Stimulated activated CD8-positive, alpha-beta memory T cell treated with anti-CD3 and anti-CD28 coated beads, Interleukin-2, amount 100 ng/mL, for 48 hours (primary cell): ENCODE results near the gene MLYCD.
A peak's percentile ranks its signal among the peaks of the same experiment; 100 is the strongest.

Experiments used
- DNase-seq, 2 donors: peaks; one replicate each; pipeline ENCODE4 v3.0.0-alpha.2; 2020; ENCODE audit warnings: low read depth in 2 of 2

The MLYCD gene

GRCh38 chr16:83899272-83899897 lies 470 bp downstream of the MLYCD start:
- peak; percentile 6 to 8 for DNase-seq

DNA sequence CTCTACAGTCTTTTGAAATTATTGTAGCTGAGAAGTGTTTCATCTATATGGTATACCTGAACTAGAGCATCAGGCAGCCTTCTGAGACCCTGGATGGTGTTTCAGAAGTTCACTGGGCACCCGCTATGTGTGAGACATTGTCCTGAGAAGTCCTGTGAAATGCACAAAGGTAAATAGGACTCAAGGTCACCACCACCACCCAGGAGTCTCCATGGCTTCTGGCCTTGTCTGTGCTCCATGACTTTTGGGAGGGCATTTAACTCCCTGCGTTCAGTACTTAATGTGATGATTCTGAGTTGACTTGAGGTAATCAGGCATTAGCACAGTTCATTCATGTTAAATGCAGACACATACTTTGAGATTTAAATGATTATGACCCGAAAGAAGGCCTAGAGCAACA lies 1.1 kb downstream of the MLYCD start:
- DNase-seq = no peak

DNA sequence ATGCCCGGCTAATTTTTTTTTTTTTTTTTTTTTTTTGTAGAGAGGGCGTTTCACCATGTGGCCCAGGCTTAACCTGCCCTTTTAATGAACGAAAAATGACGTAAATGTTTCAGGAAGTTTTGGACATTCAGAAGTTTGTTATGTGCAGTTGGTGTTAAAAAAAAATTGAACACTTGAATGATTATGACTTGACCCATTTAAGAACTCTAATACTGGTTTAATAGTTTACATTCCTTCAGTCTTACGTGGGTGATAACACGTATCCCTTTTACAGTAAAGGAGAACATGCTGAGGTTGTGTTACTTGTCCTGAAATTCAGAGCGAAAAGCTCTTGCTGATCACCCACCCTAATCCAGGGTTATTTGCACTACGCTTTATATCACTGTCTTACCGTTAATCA lies 1.7 kb downstream of the MLYCD start:
- DNase-seq = no peak

- no peak for DNase-seq
Measured at GRCh38 chr16:83901101-83901500, 2.2 kb downstream of the MLYCD start.

- no peak for DNase-seq
Measured at GRCh38 chr16:83903751-83904150, 4.8 kb downstream of the MLYCD start.

- DNase-seq = no peak
Measured at GRCh38 chr16:83906683-83907082, 7.8 kb downstream of the MLYCD start.

DNA sequence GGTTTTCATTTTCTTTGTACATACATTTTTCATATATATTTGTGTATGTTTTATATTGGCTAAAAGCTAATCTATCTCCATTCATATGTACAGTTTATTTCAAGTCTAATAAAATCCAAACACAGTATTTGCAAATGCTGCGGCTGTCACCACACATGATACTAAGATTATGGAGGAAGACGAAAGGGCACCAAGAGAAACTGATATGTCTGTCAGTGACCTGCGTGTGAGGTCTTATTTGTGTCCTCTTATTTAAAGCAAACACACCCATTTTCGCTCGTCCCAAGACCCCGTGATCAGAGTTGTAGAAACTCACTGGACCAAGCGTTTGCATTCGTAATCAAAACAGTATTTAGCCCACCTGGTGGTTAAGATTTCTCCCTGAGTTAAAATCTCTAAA lies 8.2 kb downstream of the MLYCD start:
- no peak for DNase-seq

DNA sequence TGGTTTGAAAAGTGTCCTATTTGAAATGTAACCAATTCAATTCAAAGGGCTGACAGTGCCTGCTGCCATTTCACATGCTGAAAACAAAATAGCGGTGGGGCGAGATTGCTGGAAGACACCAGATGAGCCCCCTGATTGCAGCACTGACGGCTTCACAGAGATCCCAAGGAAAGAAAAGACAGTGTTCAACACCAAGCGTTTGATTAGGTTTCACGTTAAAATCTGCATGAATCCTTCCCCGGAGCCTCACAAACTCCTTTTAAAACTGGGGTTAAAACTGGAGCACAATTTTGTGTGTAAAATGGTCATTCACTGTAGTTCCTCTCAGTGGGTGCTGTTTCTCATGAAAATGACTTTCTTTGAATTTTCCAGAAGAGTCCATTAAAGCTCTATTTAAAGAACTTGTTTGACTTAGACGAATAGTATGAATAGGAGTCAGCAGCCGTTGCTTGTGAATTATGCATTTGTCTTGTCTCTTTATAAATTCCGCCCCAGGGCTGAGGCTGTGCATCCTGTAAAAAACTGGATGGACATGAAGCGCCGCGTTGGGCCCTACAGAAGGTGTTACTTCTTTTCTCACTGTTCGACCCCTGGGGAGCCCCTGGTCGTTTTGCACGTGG lies 8.8 kb downstream of the MLYCD start:
- DNase-seq = no peak

DNA sequence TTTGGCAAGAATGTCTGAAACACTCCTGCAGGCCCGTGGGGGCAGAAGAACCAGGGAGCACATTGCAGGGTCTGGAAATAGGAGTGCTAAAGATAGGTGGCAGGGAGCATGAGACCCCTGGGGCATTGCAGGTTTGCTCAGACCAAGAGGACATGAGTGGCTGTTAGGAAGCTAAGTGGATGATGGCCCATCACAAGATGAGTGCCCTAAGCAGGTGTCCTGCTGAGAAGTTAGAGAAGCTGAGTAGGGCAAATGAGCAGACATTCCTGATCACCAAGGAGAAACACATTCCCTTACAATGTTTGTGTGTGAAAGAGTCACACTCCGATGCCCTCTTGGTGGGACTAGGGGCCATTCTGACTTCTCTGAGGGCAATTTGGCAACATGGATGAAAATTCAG lies 9.9 kb downstream of the MLYCD start:
- no peak for DNase-seq

GRCh38 chr16:83911290-83911689 lies 12.4 kb downstream of the MLYCD start:
- no peak for DNase-seq

DNA sequence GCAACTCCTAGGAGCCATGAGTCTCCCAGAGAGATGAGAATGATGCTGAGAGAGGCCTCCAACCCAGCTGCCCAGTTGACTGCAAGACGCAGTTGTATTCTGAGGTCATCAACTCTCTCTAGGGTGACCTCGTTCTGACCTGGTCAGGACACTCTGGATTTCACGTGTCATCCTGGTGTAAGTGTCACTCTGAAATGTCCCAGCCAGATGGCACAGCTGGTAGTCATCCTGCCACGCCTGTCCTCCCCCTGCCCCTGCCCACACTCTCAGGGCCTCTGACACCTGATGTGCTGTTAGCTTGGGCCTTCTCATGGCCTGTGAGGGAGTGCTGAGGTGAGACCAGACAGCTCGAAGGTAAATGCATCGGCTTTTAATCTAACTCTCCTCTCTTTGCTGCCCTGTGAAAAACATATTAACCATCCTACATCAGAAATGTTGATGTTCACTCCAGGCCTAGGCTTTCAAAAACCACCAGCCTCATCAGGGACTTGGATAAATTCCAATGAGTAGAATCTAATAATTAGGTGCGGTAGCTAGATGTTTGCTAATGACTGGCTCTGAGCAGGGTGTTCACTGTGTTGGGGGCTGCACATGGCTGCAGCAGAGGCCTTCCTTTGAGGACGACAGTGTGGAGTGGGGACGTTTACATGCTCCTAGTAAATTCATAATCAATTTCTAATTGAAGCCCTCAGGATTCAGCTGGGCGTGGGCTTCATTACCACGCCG lies 13.8 kb downstream of the MLYCD start:
- no peak for DNase-seq

- no peak for DNase-seq
Measured at GRCh38 chr16:83913245-83913633, 14.3 kb downstream of the MLYCD start.

- no peak for DNase-seq
Measured at GRCh38 chr16:83914091-83914710, 15.3 kb downstream of the MLYCD start.

DNA sequence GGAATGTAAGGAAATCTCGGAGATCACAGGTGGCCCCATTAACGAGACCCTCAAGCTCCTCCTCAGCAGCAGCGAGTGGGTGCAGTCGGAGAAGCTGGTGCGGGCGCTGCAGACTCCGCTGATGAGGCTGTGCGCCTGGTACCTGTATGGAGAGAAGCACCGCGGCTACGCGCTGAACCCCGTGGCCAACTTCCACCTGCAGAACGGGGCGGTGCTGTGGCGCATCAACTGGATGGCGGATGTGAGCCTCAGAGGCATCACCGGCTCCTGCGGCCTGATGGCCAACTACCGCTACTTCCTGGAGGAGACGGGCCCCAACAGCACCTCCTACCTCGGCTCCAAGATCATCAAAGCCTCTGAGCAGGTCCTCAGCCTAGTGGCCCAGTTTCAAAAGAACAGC lies 16.2 kb downstream of the MLYCD start:
- DNase-seq = no peak

GRCh38 chr16:83915491-83915890 lies 16.6 kb downstream of the MLYCD start:
- no peak for DNase-seq

DNA sequence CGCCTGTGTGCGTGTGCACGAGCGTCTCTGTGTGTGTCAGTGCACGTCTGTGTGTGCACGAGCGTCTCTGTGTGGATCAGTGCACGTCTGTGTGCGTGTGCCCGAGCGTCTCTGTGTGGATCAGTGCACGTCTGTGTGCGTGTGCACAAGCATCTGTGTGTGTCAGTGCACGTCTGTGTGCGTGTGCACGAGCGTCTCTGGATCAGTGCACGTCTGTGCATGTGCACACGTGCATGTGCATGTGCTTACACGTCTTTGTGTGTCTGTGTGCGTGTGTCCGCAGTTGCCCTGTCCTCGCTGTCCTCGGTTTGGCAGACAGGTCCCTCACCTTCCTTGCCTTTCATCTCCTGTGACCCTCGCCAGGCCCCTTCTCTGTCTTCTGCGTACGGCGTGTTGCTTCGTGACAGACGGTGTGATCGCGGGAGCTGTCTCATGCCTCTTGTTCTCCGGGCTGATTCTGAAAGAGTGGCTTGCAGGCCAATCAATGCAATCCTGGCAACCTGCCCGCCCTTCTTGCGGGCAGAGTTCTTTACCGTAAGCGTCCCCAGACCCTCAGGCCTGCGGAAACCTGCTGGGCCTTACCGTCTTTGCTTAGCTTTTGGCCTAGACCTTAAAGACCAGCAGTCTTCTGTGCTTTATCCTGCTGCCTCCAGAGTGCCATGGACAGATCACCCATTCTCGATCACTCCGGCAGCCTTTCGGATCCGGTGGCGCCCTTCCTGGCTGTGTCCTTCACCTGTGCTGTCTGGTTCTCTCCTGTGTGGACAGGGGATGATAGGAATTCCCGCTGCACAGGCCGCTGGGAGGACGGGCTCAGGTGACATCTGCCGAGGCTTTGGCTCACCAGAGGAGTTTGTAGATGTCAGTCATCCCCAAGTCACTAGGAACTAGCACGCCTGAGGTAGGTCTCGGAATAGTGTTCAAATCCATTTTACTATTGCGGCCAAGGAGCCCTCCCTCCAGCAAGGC lies 18.5 kb downstream of the MLYCD start:
- DNase-seq = no peak

- DNase-seq = no peak
Measured at GRCh38 chr16:83920894-83921491, 22.1 kb downstream of the MLYCD start.

DNA sequence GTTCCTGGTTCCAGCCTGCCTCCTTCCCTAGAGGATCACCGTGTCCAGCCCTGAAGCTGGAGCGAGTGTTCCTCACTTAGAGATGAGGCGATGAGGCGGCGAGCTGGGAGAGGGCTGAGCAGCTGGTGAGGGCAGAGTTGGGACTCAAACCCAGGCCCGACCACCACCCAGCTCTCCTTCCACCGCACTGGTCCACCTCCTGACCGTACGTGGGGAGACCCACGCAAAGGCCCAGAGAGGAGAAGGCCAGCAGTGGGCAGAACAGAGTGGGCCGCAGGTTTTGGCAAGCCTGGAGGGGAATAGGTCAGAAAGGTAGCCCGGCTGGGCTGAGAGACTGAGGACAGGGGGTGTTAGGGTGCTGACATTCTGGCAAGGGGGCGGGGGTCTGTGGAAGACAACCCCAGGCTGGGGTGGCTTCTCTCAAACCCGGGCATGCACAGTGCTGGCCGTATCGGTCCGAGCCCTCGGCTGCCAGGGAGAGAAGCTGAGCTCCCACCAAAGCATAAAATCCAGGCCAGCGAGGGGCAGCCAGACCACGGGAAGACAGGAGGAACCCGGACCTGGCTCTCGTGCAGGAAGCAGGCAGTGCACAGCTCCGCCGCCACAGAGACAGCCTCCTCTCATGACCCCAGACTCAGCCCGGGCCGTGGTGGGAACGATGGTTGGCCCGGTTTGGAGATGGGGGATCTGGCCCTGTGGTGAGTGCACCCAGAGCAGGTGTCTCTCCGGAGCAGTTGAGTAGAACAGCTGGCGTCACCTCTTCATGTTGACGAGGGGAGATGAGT lies 24.9 kb downstream of the MLYCD start:
- DNase-seq = no peak

DNA sequence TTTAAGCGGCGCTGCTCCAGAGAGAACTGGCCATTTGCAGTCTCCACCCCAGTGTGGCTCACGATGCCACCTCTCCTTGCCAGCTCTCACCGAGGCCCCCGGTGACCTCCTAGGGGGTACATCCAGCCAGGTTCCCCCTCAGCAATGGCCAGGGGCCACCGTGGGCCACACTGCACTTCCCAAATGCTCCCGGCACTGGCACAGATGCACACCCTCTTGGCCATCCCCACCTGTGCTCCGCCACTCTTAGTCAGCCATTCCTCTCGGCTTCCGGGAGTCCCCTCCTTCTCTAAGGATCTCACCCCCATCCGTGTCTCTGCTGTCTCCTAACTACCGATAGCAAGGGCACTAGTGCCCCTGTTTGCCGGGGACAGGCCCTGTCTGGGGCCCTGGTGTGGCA lies 25.8 kb downstream of the MLYCD start:
- no peak for DNase-seq

GRCh38 chr16:83925095-83925905 lies 26.4 kb downstream of the MLYCD start:
- no peak for DNase-seq
